Astrocyte (in vitro differentiated cells and primary cell): Measurements from ENCODE around the gene LCN10. TPM values are rescaled to one million over a fixed set of nuclear protein-coding genes. Genes with fewer than 3 reads are reported as not detected.
"Not testable (repeated sequence)": the region's sequence is repeated elsewhere in the genome, so short reads cannot be mapped to it uniquely, and the experiment has no call there.

Experiments used
- DNase-seq: peaks from one replicate; pipeline ENCODE4 v3.0.0-alpha.2; 2010; ENCODE audit warnings: low read depth
- FAIRE-seq: peaks from 2 replicates; lab custom pipeline; 2011; peaks lifted over from hg19 to GRCh38; lab: Jason Lieb, UNC
- H2AFZ ChIP-seq: 2 replicates; pipeline ENCODE4 v1.6.0; 2012; ENCODE audit warnings: low read depth, low read length, inconsistent platforms
- H3K27ac ChIP-seq: 2 replicates; pipeline ENCODE4 v1.5.1; 2011; ENCODE audit warnings: low read depth, low read length, inconsistent platforms
- H3K27me3 ChIP-seq: 2 replicates; pipeline ENCODE4 v1.6.0; 2011; ENCODE audit warnings: low read length, inconsistent platforms; ENCODE audit not compliant: insufficient read depth
- H3K36me3 ChIP-seq: 2 replicates; pipeline ENCODE4 v1.5.1; 2011; ENCODE audit warnings: low read length, inconsistent platforms; ENCODE audit not compliant: insufficient read depth
- H3K4me1 ChIP-seq: 2 replicates; pipeline ENCODE4 v1.5.1; 2011; ENCODE audit warnings: low read length, inconsistent platforms; ENCODE audit not compliant: insufficient read depth
- H3K4me2 ChIP-seq: 2 replicates; pipeline ENCODE4 v1.6.0; 2012; ENCODE audit warnings: low read length, inconsistent platforms
- H3K4me3 ChIP-seq: 2 replicates; pipeline ENCODE4 v1.5.1; 2011; ENCODE audit warnings: low read depth, mild to moderate bottlenecking, low read length, inconsistent platforms; ENCODE audit not compliant: insufficient read depth
- H3K79me2 ChIP-seq: 2 replicates; pipeline ENCODE4 v1.6.0; 2012; ENCODE audit warnings: mild to moderate bottlenecking, low read length, inconsistent platforms; ENCODE audit not compliant: insufficient read depth
- H3K9ac ChIP-seq: 2 replicates; pipeline ENCODE4 v1.6.0; 2012; ENCODE audit warnings: mild to moderate bottlenecking, low read length, inconsistent platforms
- H3K9me3 ChIP-seq: 2 replicates; pipeline ENCODE4 v1.5.1; 2012; ENCODE audit warnings: low read depth, mild to moderate bottlenecking, low read length, inconsistent platforms; ENCODE audit not compliant: insufficient read depth
- H4K20me1 ChIP-seq: 2 replicates; pipeline ENCODE4 v1.6.0; 2012; ENCODE audit warnings: low read length, inconsistent platforms; ENCODE audit not compliant: insufficient read depth
- H3K27ac Mint-ChIP-seq: one replicate; pipeline ENCODE4 v1.8.0; 2021; ENCODE audit warnings: mild to moderate bottlenecking, mixed read lengths; ENCODE audit not compliant: unreplicated experiment
- H3K27me3 Mint-ChIP-seq: one replicate; pipeline ENCODE4 v1.8.0; 2021; ENCODE audit warnings: low read depth, mixed read lengths; ENCODE audit not compliant: unreplicated experiment
- H3K36me3 Mint-ChIP-seq: one replicate; pipeline ENCODE4 v1.8.0; 2021; ENCODE audit warnings: low read depth, mixed read lengths; ENCODE audit not compliant: unreplicated experiment
- H3K4me1 Mint-ChIP-seq: one replicate; pipeline ENCODE4 v1.8.0; 2021; ENCODE audit warnings: low read depth, mixed read lengths; ENCODE audit not compliant: unreplicated experiment
- H3K4me3 Mint-ChIP-seq: one replicate; pipeline ENCODE4 v1.8.0; 2021; ENCODE audit warnings: mild to moderate bottlenecking, moderate library complexity, mixed read lengths; ENCODE audit not compliant: unreplicated experiment
- H3K9me3 Mint-ChIP-seq: one replicate; pipeline ENCODE4 v1.8.0; 2021; ENCODE audit warnings: mild to moderate bottlenecking, mixed read lengths; ENCODE audit not compliant: unreplicated experiment
- CTCF ChIP-seq: IDR thresholded peaks from 2 replicates; pipeline ENCODE4 v1.5.1; 2011; ENCODE audit warnings: low read depth, mild to moderate bottlenecking, inconsistent platforms, low read length, moderate library complexity; ENCODE audit not compliant: insufficient read depth
- EZH2 ChIP-seq: IDR thresholded peaks from 2 replicates; pipeline ENCODE4 v1.6.1; 2012; ENCODE audit warnings: mild to moderate bottlenecking, low read length, inconsistent platforms; ENCODE audit not compliant: insufficient read depth
- total RNA-seq: library from RNA; stranded (reverse); gene quantifications from 2 replicates; pipeline ENCODE4 v1.2.1, GENCODE V29; 2021

Gene LCN10
- total RNA-seq, 1 donor from 2014 or later = not detected

- no peak overlapping the region for H3K4me3 ChIP-seq
- FAIRE-seq (no peak), DNase-seq (no peak)
- H3K27me3 Mint-ChIP-seq = peaks cover 4% of the 10 kb centered on the region
- H3K4me1 ChIP-seq = no peaks in the 10 kb centered on the region
- no peaks in the 10 kb centered on the region for H3K4me1 Mint-ChIP-seq
- no peak overlapping the region for H3K4me2 ChIP-seq
- no peak overlapping the region for H2AFZ ChIP-seq
- H3K36me3 Mint-ChIP-seq = no peaks in the 10 kb centered on the region
- no peaks in the 10 kb centered on the region for H3K9me3 ChIP-seq
- TF ChIP-seq EZH2 (no peak), CTCF (no peak)
- H3K4me3 Mint-ChIP-seq = no peak overlapping the region
- no peak overlapping the region for H3K27ac ChIP-seq
- H3K79me2 ChIP-seq = no peaks in the 10 kb centered on the region
- no peak overlapping the region for H3K27ac Mint-ChIP-seq
- H4K20me1 ChIP-seq = no peaks in the 10 kb centered on the region
- H3K9me3 Mint-ChIP-seq = no peaks in the 10 kb centered on the region
- H3K9ac ChIP-seq = no peak overlapping the region
- H3K27me3 ChIP-seq = peaks cover 3% of the 10 kb centered on the region
- no peaks in the 10 kb centered on the region for H3K36me3 ChIP-seq
Observed at GRCh38 chr9:136761545-136761981, 18.8 kb upstream of the LCN10 start.

- H3K4me1 ChIP-seq, H3K27ac ChIP-seq, H3K4me3 ChIP-seq, H3K9ac ChIP-seq, H4K20me1 ChIP-seq, H3K36me3 Mint-ChIP-seq, H3K27me3 Mint-ChIP-seq, H3K9me3 Mint-ChIP-seq, H3K27ac Mint-ChIP-seq, H3K79me2 ChIP-seq, H3K27me3 ChIP-seq, H3K36me3 ChIP-seq, H3K9me3 ChIP-seq, FAIRE-seq, H2AFZ ChIP-seq, H3K4me3 Mint-ChIP-seq, H3K4me1 Mint-ChIP-seq: not testable (repeated sequence)
- peak; percentile 47 for TF ChIP-seq CTCF
- H3K4me2 ChIP-seq = peak overlapping the region; percentile 33
- peak; percentile 39 for DNase-seq
Observed at GRCh38 chr9:136760834-136761544, 18.2 kb upstream of the LCN10 start.

- Histone ChIP-seq H3K4me2 (no peak overlapping the region), H3K79me2 (no peaks in the 10 kb centered on the region), H3K27me3 (peaks cover 3% of the 10 kb centered on the region), H3K27ac (no peak overlapping the region), H3K9ac (no peak overlapping the region), H3K9me3 (peaks cover 8% of the 10 kb centered on the region), H4K20me1 (no peaks in the 10 kb centered on the region), H2AFZ (no peak overlapping the region), H3K36me3 (no peaks in the 10 kb centered on the region), H3K4me1 (no peaks in the 10 kb centered on the region), H3K4me3 (no peak overlapping the region)
- Mint-ChIP-seq H3K27me3 (peaks cover 2% of the 10 kb centered on the region), H3K4me1 (no peaks in the 10 kb centered on the region), H3K4me3 (no peak overlapping the region), H3K9me3 (peaks cover 6% of the 10 kb centered on the region), H3K36me3 (peaks cover 2% of the 10 kb centered on the region), H3K27ac (no peak overlapping the region)
- FAIRE-seq (no peak), DNase-seq (no peak)
- TF ChIP-seq EZH2 (no peak), CTCF (no peak)
Observed at GRCh38 chr9:136760424-136760823, 17.7 kb upstream of the LCN10 start.
